ENCODE measurements around the gene NAT14.

GRCh38 chr19:55508120-55508519 lies 23.1 kb downstream of the NAT14 start:
- TF ChIP-seq CTCF (conservative IDR thresholded peaks at IDR 0.05), result no peak
- no peak for TF ChIP-seq ZFX (IDR thresholded peaks at IDR 0.05)
